ENCODE data around the gene HHAT.

Gene HHAT

GRCh38 chr1:210360852-210361477 is 32.3 kb downstream of the HHAT start:
- no peak overlapping the region for H3K27ac Mint-ChIP-seq
- no peaks in the 10 kb centered on the region for H3K27me3 Mint-ChIP-seq
- H3K4me3 Mint-ChIP-seq = no peak overlapping the region
- H3K4me1 Mint-ChIP-seq = no peaks in the 10 kb centered on the region
- ATAC-seq = no peak
- DNase-seq = no peak
- no peaks in the 10 kb centered on the region for H3K9me3 Mint-ChIP-seq
- no peaks in the 10 kb centered on the region for H3K36me3 Mint-ChIP-seq (ENCODE audit: low read depth)

GRCh38 chr1:210361665-210362064 is 33.0 kb downstream of the HHAT start:
- Mint-ChIP-seq H3K4me1 (no peaks in the 10 kb centered on the region), H3K4me3 (no peak overlapping the region), H3K27me3 (no peaks in the 10 kb centered on the region), H3K36me3 (ENCODE audit: low read depth) (no peaks in the 10 kb centered on the region), H3K9me3 (no peaks in the 10 kb centered on the region), H3K27ac (no peak overlapping the region)
- ATAC-seq (no peak), DNase-seq (no peak)

- no peaks in the 10 kb centered on the region for H3K9me3 Mint-ChIP-seq
- no peaks in the 10 kb centered on the region for H3K4me1 Mint-ChIP-seq
- DNase-seq = no peak
- no peak overlapping the region for H3K27ac Mint-ChIP-seq
- H3K36me3 Mint-ChIP-seq (ENCODE audit: low read depth) = no peaks in the 10 kb centered on the region
- H3K4me3 Mint-ChIP-seq = no peak overlapping the region
- no peaks in the 10 kb centered on the region for H3K27me3 Mint-ChIP-seq
- ATAC-seq = no peak
Measured at GRCh38 chr1:210362526-210362925, 33.8 kb downstream of the HHAT start.

GRCh38 chr1:210363119-210363518 is 34.4 kb downstream of the HHAT start:
- no peaks in the 10 kb centered on the region for H3K9me3 Mint-ChIP-seq
- no peak overlapping the region for H3K4me3 Mint-ChIP-seq
- ATAC-seq (no peak), DNase-seq (no peak)
- no peaks in the 10 kb centered on the region for H3K27me3 Mint-ChIP-seq
- H3K36me3 Mint-ChIP-seq (ENCODE audit: low read depth) = no peaks in the 10 kb centered on the region
- H3K4me1 Mint-ChIP-seq = no peaks in the 10 kb centered on the region
- H3K27ac Mint-ChIP-seq = no peak overlapping the region

DNA sequence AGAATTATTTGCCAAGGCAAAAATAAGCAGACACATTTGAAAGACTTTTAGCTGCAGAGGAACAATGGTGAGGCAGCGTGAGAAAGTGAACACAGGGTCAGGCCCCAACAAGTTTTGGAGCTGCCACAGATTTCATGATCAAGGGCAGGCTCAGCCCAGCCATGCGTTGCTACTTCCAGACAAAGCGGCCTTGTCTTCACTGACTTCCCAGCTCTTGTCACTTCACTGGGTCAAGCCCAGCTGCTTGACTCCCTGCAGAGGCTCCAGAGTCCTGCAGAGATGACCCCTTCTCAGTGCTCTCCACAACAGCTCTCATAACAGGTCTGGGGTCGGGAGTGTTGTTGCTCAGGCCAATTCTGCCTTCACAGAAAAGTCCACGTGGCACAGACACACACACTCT is 35.8 kb downstream of the HHAT start:
- no peaks in the 10 kb centered on the region for H3K36me3 Mint-ChIP-seq (ENCODE audit: low read depth)

DNA sequence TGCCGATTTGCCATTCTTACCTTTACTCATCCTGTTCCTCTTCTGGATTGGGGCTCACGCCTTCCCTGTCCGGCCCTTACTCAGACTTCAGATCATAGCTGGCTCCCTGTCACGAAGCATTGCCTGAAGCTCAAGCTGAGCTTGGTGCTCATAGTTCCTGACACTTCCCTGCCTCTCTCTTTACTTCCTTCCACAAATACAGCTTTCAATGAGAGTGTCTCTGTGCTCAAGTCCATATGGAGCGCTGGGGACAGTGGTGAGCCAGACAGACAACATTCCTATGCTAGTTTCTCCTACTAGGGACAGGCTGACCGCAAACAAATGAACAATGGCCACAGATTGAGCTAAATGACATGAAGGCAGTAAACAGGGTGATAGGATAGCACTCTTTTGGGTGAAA is 38.1 kb downstream of the HHAT start:
- no peaks in the 10 kb centered on the region for H3K4me1 Mint-ChIP-seq
- no peak overlapping the region for H3K27ac Mint-ChIP-seq
- no peak for DNase-seq
- ATAC-seq = no peak
- H3K27me3 Mint-ChIP-seq = no peaks in the 10 kb centered on the region
- no peak overlapping the region for H3K4me3 Mint-ChIP-seq
- H3K9me3 Mint-ChIP-seq = no peaks in the 10 kb centered on the region
- H3K36me3 Mint-ChIP-seq (ENCODE audit: low read depth) = no peaks in the 10 kb centered on the region

More for the DNA sequence above, 35.8 kb downstream of the HHAT start:
- Mint-ChIP-seq H3K9me3 (no peaks in the 10 kb centered on the region), H3K27me3 (no peaks in the 10 kb centered on the region), H3K27ac (no peak overlapping the region), H3K4me1 (no peaks in the 10 kb centered on the region), H3K4me3 (no peak overlapping the region)
- DNase-seq (no peak), ATAC-seq (no peak)

DNA sequence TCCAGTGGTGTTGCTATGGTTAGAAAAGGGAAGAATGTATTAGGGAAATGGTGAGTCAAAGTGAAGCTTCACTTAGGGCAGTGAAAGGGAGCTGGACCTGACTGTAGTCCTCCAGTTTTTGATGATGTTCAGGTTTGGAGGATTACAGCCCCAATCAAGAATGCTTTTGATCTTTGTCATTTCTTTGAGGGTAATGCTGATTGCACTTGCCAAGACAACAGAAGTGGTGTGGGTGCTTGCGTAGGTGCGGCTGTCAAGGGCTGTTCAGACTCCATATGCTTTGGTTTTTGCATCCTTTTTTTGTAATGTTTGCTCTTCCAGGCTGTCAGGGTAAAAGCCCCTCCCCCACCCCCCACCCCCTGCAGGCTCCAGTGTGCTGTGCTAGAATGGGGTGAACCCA is 38.9 kb downstream of the HHAT start:
- Mint-ChIP-seq H3K27ac (no peak overlapping the region), H3K27me3 (no peaks in the 10 kb centered on the region)
- no peak for ATAC-seq

DNA sequence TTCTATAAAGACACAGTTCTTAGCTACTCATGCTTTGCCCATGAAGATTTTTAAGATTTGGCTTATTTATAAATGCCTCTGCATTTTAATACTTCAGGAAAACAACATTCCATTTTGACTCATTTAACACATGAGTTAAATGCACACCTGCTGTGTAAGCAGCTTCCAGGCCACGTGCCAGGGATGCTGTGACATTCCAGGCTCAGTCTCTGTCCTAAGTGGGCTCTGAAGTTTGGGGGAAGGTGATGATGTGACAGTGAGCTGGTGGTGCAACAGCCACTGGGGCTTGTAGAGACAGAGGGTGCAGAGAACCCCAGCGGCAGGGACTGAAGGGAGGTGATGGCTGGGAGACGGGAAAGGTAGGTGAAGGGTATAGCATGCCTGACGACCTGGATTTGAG is 40.7 kb downstream of the HHAT start:
- Mint-ChIP-seq H3K9me3 (no peaks in the 10 kb centered on the region), H3K27ac (no peak overlapping the region), H3K4me3 (no peak overlapping the region), H3K36me3 (ENCODE audit: low read depth) (no peaks in the 10 kb centered on the region), H3K4me1 (peaks cover 14% of the 10 kb centered on the region), H3K27me3 (no peaks in the 10 kb centered on the region)
- ATAC-seq = no peak
- no peak for DNase-seq

More for the DNA sequence above, 38.9 kb downstream of the HHAT start:
- Mint-ChIP-seq H3K4me3 (no peak overlapping the region), H3K9me3 (no peaks in the 10 kb centered on the region), H3K4me1 (no peaks in the 10 kb centered on the region), H3K36me3 (ENCODE audit: low read depth) (no peaks in the 10 kb centered on the region)
- no peak for DNase-seq

DNA sequence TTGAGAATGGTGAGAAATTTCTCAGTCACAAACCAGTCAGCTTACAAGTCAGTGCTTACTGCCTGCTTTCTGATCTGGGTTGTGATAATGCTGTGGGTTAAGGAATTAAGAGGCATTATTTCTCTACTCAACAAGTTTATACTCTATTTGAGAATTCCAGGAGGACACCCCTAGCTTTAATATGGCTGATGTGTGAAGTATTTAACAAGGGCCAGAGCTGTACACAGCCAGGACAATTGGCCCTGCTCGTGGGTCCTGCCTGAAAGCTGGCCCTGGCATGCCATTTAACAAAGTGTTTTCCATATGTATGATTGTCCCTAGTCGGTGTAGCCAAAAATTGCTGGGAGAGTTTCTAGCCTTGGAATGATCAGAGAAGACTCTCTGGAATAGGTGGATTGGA is 43.2 kb downstream of the HHAT start:
- Mint-ChIP-seq H3K27ac (no peak overlapping the region), H3K4me3 (no peak overlapping the region), H3K36me3 (ENCODE audit: low read depth) (no peaks in the 10 kb centered on the region), H3K27me3 (no peaks in the 10 kb centered on the region), H3K4me1 (peaks cover 31% of the 10 kb centered on the region), H3K9me3 (no peaks in the 10 kb centered on the region)
- ATAC-seq (no peak), DNase-seq (no peak)

- Mint-ChIP-seq H3K4me3 (no peak overlapping the region), H3K4me1 (peaks cover 37% of the 10 kb centered on the region), H3K36me3 (ENCODE audit: low read depth) (no peaks in the 10 kb centered on the region), H3K27ac (no peak overlapping the region), H3K27me3 (no peaks in the 10 kb centered on the region), H3K9me3 (no peaks in the 10 kb centered on the region)
- ATAC-seq (no peak), DNase-seq (no peak)
Measured at GRCh38 chr1:210372491-210372890, 43.8 kb downstream of the HHAT start.

DNA sequence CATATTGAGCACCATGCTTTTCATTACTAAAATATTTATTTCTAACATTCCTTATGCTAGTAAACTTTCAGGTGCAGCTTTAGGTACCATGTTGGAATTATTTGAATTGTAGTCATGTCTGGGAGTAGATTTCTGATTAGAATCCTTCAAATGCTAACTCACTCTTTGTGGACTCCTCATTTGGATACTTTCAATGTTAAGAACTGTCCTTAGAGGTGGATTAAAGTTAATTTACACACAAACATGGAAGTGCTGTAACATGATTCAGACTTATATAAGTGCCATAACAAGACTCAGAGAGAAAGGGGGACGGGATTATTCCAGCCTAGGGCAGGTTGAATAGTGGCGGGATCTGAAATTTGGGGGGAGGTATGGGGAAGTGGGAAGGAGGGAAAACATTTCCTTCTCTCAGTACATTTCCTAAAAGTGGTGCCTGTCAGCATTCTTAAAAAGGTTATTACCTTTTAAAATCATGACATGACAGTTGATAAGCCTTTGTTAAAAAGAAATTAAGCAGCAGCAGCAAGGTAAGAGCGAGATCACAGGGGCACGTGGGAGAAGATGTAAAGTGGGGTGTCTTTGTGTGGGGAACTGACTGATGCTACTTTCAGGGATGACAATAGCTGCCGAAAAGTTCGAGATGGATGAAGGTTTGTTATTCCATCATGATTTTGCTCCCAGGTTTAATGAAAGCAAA is 44.4 kb downstream of the HHAT start:
- Mint-ChIP-seq H3K9me3 (no peaks in the 10 kb centered on the region), H3K36me3 (ENCODE audit: low read depth) (no peaks in the 10 kb centered on the region), H3K4me1 (peaks cover 37% of the 10 kb centered on the region), H3K4me3 (no peak overlapping the region), H3K27me3 (no peaks in the 10 kb centered on the region), H3K27ac (peak overlapping the region; percentile 97)
- peak; percentile 20 for ATAC-seq
- DNase-seq = no peak

DNA sequence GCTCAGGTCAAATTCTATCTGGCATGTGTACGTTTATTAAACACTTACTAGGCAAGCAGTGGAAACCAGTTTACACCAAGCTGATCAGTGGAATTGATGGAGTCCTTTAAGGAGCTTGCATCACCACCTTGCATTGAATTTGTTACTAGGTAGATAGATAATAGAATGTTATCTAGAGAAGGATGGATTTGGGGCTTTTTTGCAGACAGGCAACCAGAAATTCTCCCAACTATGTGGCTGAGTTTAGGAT is 44.9 kb downstream of the HHAT start:
- H3K27ac Mint-ChIP-seq = peak overlapping the region; percentile 97
- H3K36me3 Mint-ChIP-seq (ENCODE audit: low read depth) = no peaks in the 10 kb centered on the region
- peaks cover 37% of the 10 kb centered on the region for H3K4me1 Mint-ChIP-seq
- H3K27me3 Mint-ChIP-seq = no peaks in the 10 kb centered on the region
- no peaks in the 10 kb centered on the region for H3K9me3 Mint-ChIP-seq
- H3K4me3 Mint-ChIP-seq = no peak overlapping the region
- no peak for ATAC-seq
- no peak for DNase-seq

DNA sequence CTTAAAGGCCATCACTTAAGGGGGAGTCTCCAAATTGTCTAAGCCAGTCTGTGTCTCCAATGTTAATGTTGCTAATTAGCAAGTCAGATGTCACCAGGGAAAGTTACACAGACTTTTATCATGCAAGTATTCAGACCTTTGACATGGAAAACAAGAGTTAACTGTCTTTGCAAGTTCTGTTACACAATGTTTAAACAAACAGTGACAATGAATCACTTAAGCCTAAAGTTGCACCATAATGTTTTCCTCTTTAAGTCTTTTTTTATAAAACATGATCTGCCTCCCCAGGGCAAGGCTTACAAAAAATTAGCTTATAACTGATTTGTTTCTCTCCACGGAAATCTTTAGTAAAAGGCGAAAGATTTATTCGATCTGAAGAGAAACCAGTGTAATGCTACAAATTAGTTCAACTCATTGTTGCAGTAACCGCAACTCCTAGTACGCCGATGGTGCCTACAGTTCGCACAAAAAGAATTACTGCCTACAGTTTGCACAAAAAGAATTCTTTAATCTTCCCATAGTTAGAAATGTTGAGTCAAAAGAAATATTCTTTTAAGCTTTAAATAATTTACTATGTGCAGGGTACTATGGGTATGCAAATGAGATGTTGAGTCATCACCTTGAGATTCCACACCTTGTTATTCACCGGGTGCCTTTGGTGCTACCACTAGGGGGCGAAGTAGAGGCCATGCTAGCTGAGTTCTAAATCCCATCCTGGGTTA is 45.3 kb downstream of the HHAT start:
- Mint-ChIP-seq H3K27ac (peak overlapping the region; percentile 97), H3K9me3 (no peaks in the 10 kb centered on the region), H3K36me3 (ENCODE audit: low read depth) (no peaks in the 10 kb centered on the region), H3K4me3 (no peak overlapping the region), H3K4me1 (peaks cover 37% of the 10 kb centered on the region), H3K27me3 (no peaks in the 10 kb centered on the region)
- peak; percentile 82 for DNase-seq
- ATAC-seq = peak; percentile 88

DNA sequence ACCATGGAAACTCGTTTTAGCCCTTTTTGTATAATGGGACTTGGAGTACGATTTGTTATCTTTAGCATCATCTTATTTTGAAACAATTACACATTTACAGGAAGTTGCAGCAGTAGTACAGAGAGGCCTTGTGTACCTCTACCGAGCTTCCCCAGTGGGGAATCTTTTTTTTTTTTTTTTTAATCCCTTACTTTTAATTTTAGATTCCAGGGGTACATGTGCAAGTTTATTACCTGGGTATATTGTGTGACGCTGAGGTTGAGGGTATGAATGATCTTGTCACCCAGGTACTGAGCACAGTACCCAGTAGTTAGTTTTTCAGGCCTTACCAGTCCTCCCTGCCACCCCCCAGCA is 45.9 kb downstream of the HHAT start:
- Mint-ChIP-seq H3K4me3 (no peak overlapping the region), H3K36me3 (ENCODE audit: low read depth) (no peaks in the 10 kb centered on the region), H3K27ac (peak overlapping the region; percentile 97), H3K9me3 (no peaks in the 10 kb centered on the region), H3K4me1 (peaks cover 37% of the 10 kb centered on the region), H3K27me3 (no peaks in the 10 kb centered on the region)
- ATAC-seq (no peak), DNase-seq (no peak)

DNA sequence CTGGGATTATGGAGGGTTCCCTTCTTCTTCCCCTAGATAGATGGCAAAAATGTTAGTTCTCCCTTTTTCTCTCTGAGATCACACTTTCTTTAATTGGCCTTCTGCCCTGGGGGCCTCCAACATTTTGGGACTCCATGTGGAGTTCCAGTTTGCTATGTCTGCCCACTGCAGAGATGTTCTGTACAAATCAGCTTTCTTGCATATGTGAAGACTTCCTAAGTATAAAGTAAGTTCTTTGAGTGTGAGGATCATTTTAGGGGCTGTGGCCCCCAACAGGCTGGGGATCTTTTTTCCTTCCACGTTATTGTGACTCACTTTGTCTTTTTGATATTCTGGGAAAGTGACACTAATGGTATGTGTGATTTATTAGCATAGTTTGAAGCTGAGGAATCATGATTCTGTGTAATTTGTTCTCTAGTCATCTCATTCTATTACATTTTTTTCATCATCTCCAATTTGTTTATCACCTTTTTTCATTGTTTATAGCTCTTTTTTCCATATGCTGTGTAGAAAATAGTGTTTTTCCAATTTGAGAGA is 48.2 kb downstream of the HHAT start:
- Mint-ChIP-seq H3K36me3 (ENCODE audit: low read depth) (no peaks in the 10 kb centered on the region), H3K4me1 (peaks cover 37% of the 10 kb centered on the region), H3K4me3 (no peak overlapping the region), H3K9me3 (no peaks in the 10 kb centered on the region), H3K27me3 (no peaks in the 10 kb centered on the region), H3K27ac (no peak overlapping the region)
- DNase-seq (no peak), ATAC-seq (no peak)

All from activated naive CD8-positive, alpha-beta T cell treated with anti-CD3 and anti-CD28 coated beads, Interleukin-2, amount 50 U/mL, for 24 hours (primary cell).